SU-DHL-6 (cell line): Measurements from ENCODE around the gene SDK1.

Experiments used
- H2AFZ ChIP-seq: fragments of 200-600 bp; sonication (generic); 2 replicates; pipeline ENCODE4 v1.6.1; 2014; ENCODE audit warnings: low read depth, mild to moderate bottlenecking, moderate library complexity, mixed read lengths, antibody characterized with exemption, low read length; ENCODE audit not compliant: severe bottlenecking
- H3F3A ChIP-seq: fragments of 200-600 bp; shearing (Covaris generic); 2 replicates; pipeline ENCODE4 v1.6.0; 2016; ENCODE audit warnings: antibody characterized with exemption, mild to moderate bottlenecking; ENCODE audit not compliant: insufficient read depth
- H3K27ac ChIP-seq: fragments of 200-600 bp; sonication (generic); 2 replicates; pipeline ENCODE4 v1.5.1; 2016; ENCODE audit warnings: low read depth, mild to moderate bottlenecking, low read length, moderate library complexity, mixed read lengths
- H3K27me3 ChIP-seq: fragments of 200-600 bp; sonication (generic), shearing (Covaris generic); 2 replicates; pipeline ENCODE4 v1.6.0; 2014; ENCODE audit warnings: mild to moderate bottlenecking, low read length
- H3K36me3 ChIP-seq: fragments of 200-600 bp; sonication (generic); 2 replicates; pipeline ENCODE4 v1.6.1; 2014; ENCODE audit warnings: mild to moderate bottlenecking, low read length, mixed read lengths
- H3K4me2 ChIP-seq: fragments of 300-600, 200-600 bp; shearing (Covaris generic), sonication (generic); 2 replicates; pipeline ENCODE4 v1.6.0; 2014; ENCODE audit warnings: low read length, low read depth, mild to moderate bottlenecking; ENCODE audit not compliant: poor library complexity, severe bottlenecking
- H3K4me3 ChIP-seq: fragments of 200-600 bp; sonication (generic); 2 replicates; pipeline ENCODE4 v1.5.1; 2014; ENCODE audit warnings: antibody characterized with exemption, low read length, mild to moderate bottlenecking, mixed read lengths; ENCODE audit not compliant: insufficient read depth, poor library complexity, severe bottlenecking
- H3K79me2 ChIP-seq: fragments of 200-600 bp; sonication (generic); 2 replicates; pipeline ENCODE4 v1.6.1; 2014; ENCODE audit warnings: mild to moderate bottlenecking, low read length, moderate library complexity; ENCODE audit not compliant: insufficient read depth
- H3K9ac ChIP-seq: fragments of 200-600 bp; sonication (generic); 2 replicates; pipeline ENCODE4 v1.7.0; 2014; ENCODE audit warnings: mild to moderate bottlenecking, low read length
- H3K9me2 ChIP-seq: fragments of 200-600 bp; sonication (generic); replicated peaks from 2 replicates; pipeline ENCODE4 v1.6.1; 2014; ENCODE audit warnings: low read length; ENCODE audit not compliant: insufficient read depth
- H3K9me3 ChIP-seq: fragments of 200-600 bp; sonication (generic); 2 replicates; pipeline ENCODE4 v1.6.1; 2014; ENCODE audit warnings: low read length, mixed read lengths; ENCODE audit not compliant: insufficient read depth
- H4K20me1 ChIP-seq: fragments of 200-600 bp; sonication (generic); 2 replicates; pipeline ENCODE4 v1.6.1; 2014; ENCODE audit warnings: low read depth, mild to moderate bottlenecking, antibody characterized with exemption, low read length, moderate library complexity, mixed read lengths
- EZH2phosphoT487 ChIP-seq: fragments of 200-600 bp; sonication (generic), shearing (Covaris generic); conservative IDR thresholded peaks from 2 replicates; pipeline ENCODE4 v1.6.1; 2018; ENCODE audit warnings: mild to moderate bottlenecking, antibody characterized with exemption, low read length, moderate library complexity, mixed read lengths
- TF ChIP-seq, protein P1 (sequence below): fragments of 200-600 bp; sonication (generic); IDR thresholded peaks from one replicate; pipeline ENCODE4 v1.5.1; 2017; ENCODE audit warnings: antibody characterized with exemption, mild to moderate bottlenecking, low read length, moderate library complexity; ENCODE audit not compliant: insufficient read depth, poor library complexity, severe bottlenecking

Gene SDK1

DNA sequence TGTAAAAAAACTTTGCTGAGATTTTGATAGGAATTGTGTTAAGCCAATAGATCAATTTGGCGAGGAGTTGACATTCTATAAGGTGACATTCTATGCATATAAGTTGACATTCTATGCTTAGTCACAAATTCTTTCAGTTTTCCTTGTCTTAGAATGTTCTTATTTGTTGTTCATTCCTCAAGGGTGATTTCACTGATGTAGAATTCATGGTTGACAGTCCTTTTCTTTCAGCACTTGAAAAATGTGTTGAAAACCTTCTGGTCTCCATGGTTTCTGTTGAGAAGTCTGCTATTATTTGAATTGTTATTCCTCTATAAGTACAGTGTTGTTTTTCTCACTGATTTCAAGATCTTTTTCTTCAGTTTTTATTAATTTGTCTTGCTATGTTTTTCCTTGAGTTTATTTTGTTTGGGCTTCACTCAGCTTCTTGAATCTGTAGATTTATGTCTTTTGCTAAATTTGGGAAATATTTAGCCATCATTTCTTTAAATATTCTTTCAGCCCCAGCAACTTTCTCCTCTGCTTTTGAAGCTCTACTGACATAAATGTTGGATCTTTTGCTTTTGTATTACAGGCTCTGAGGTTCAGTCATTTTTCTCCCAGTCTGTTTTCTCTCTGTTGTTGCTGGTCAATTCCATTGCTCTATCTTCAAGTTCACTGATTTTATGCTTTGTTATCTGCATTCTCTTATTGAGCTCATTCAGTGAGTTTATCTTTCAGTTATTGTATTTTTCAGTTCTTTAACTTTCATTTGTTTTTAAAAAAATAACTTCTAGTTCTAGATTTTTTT, 154.9 kb downstream of the SDK1 start:
- TF ChIP-seq, protein P1, sequence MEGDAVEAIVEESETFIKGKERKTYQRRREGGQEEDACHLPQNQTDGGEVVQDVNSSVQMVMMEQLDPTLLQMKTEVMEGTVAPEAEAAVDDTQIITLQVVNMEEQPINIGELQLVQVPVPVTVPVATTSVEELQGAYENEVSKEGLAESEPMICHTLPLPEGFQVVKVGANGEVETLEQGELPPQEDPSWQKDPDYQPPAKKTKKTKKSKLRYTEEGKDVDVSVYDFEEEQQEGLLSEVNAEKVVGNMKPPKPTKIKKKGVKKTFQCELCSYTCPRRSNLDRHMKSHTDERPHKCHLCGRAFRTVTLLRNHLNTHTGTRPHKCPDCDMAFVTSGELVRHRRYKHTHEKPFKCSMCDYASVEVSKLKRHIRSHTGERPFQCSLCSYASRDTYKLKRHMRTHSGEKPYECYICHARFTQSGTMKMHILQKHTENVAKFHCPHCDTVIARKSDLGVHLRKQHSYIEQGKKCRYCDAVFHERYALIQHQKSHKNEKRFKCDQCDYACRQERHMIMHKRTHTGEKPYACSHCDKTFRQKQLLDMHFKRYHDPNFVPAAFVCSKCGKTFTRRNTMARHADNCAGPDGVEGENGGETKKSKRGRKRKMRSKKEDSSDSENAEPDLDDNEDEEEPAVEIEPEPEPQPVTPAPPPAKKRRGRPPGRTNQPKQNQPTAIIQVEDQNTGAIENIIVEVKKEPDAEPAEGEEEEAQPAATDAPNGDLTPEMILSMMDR, result no peak
- TF ChIP-seq EZH2phosphoT487, result no peak
- no peaks in the 10 kb centered on the region for H3K79me2 ChIP-seq
- H3K4me2 ChIP-seq, result no peak overlapping the region
- no peaks in the 10 kb centered on the region for H3F3A ChIP-seq
- no peaks in the 10 kb centered on the region for H3K36me3 ChIP-seq
- H3K9me3 ChIP-seq, result no peaks in the 10 kb centered on the region
- no peak overlapping the region for H3K4me3 ChIP-seq
- no peaks in the 10 kb centered on the region for H3K9me2 ChIP-seq
- no peak overlapping the region for H3K27ac ChIP-seq
- no peak overlapping the region for H2AFZ ChIP-seq
- H3K9ac ChIP-seq, result no peak overlapping the region
- no peaks in the 10 kb centered on the region for H4K20me1 ChIP-seq
- no peaks in the 10 kb centered on the region; the same call in 1 of the 2 replicates for H3K27me3 ChIP-seq

DNA sequence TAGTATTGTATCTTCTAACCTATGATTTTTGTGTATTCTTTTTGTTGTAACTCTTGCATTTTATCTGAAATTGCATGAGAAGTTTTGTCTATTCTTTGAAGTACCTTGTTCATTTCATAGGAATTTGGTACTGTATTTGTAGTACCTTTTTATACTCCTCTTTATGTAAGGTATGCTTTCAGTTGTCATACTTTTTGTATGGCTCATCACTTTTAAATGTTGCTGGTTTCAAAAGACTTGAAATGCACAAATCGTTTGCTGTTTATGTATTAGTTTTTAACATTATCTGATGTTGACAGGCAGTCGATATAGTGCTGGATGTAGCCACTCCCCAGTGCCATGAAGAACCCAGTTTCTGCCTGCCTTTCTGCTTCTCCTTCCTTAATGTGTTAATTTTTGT, 158.1 kb downstream of the SDK1 start:
- no peaks in the 10 kb centered on the region for H3K79me2 ChIP-seq
- TF ChIP-seq, protein P1, result no peak
- TF ChIP-seq EZH2phosphoT487, result no peak
- H3K9ac ChIP-seq, result no peak overlapping the region
- H3K4me3 ChIP-seq, result no peak overlapping the region
- H2AFZ ChIP-seq, result no peak overlapping the region
- H3K4me2 ChIP-seq, result no peak overlapping the region
- H3F3A ChIP-seq, result no peaks in the 10 kb centered on the region
- no peaks in the 10 kb centered on the region for H3K9me2 ChIP-seq
- H3K36me3 ChIP-seq, result no peaks in the 10 kb centered on the region
- H3K27me3 ChIP-seq, result no peaks in the 10 kb centered on the region; the same call in 1 of the 2 replicates
- no peaks in the 10 kb centered on the region for H3K9me3 ChIP-seq
- no peaks in the 10 kb centered on the region for H4K20me1 ChIP-seq
- H3K27ac ChIP-seq, result no peak overlapping the region

DNA sequence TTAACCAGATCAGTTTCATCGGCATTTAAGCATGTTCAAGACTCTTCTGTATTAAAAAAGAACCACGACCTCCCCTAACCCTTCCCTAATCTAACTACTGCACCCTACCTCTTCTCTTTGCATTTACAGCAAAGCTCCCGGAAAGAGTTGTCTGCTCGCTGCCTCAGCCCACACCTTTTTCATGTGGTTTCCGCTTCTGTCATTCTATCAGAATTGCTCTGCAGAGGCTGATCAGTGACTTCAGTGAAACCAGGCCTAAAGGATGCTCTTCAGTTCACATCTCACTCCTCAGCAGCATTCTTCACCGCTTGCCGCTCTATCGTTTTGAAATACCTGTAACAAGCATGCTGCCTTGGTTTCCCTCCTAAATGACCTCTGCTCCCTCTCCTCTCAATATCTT, 160.9 kb downstream of the SDK1 start:
- no peaks in the 10 kb centered on the region for H3F3A ChIP-seq
- H4K20me1 ChIP-seq, result no peaks in the 10 kb centered on the region
- H3K9ac ChIP-seq, result no peak overlapping the region
- H3K36me3 ChIP-seq, result no peaks in the 10 kb centered on the region
- H3K9me3 ChIP-seq, result no peaks in the 10 kb centered on the region
- H3K9me2 ChIP-seq, result no peaks in the 10 kb centered on the region
- no peaks in the 10 kb centered on the region; the same call in 1 of the 2 replicates for H3K27me3 ChIP-seq
- TF ChIP-seq, protein P1, result no peak
- TF ChIP-seq EZH2phosphoT487, result no peak
- H3K27ac ChIP-seq, result no peak overlapping the region
- H3K4me2 ChIP-seq, result no peak overlapping the region
- H3K4me3 ChIP-seq, result no peak overlapping the region
- no peaks in the 10 kb centered on the region for H3K79me2 ChIP-seq
- H2AFZ ChIP-seq, result no peak overlapping the region
